CD4-positive, CD25-positive, alpha-beta regulatory T cell (primary cell): Measurements from ENCODE around the gene LCK. TPM values are rescaled to one million over a fixed set of nuclear protein-coding genes. Genes with fewer than 3 reads are reported as not detected.

Experiments used
- ATAC-seq, 2 donors: fragments of 150-1000 bp; cut with Tn5 transposase; one replicate each; pipeline ENCODE4 v1.10.0; 2021; ENCODE audit warnings: low read depth in 2 of 2, moderate number of reproducible peaks in 2 of 2, moderate library complexity in 1 of 2
- DNase-seq, 3 donors: peaks; one replicate each; pipeline versions ENCODE4 v3.0.0 to v3.0.0-alpha.2; 2012 to 2022; ENCODE audit warnings: mixed read lengths in 1 of 3
- H3K27ac ChIP-seq: one replicate; pipeline ENCODE4 v1.7.0; 2013; ENCODE audit warnings: mild to moderate bottlenecking, low read length; ENCODE audit not compliant: insufficient read depth, poor library complexity, severe bottlenecking
- H3K27me3 ChIP-seq: one replicate; pipeline ENCODE4 v1.7.0; 2013; ENCODE audit warnings: low read length; ENCODE audit not compliant: control insufficient read depth, insufficient read depth
- H3K36me3 ChIP-seq: one replicate; pipeline ENCODE4 v1.7.0; 2013; ENCODE audit warnings: mild to moderate bottlenecking, low read length, moderate library complexity; ENCODE audit not compliant: control insufficient read depth, insufficient read depth
- H3K4me1 ChIP-seq: 2 replicates; pipeline ENCODE4 v1.7.0; 2013; ENCODE audit warnings: mild to moderate bottlenecking, low read length; ENCODE audit not compliant: insufficient read depth, control insufficient read depth, poor library complexity, severe bottlenecking
- H3K4me3 ChIP-seq: one replicate; pipeline ENCODE4 v1.7.0; 2013; ENCODE audit warnings: low read depth, mild to moderate bottlenecking, low read length, moderate library complexity
- H3K9me3 ChIP-seq, 2 experiments: 1 replicate in 1 of 2; 2 replicates in 1 of 2; pipeline ENCODE4 v1.7.0; 2013; ENCODE audit warnings: low read length in 2 of 2, mild to moderate bottlenecking in 1 of 2, moderate library complexity in 1 of 2; ENCODE audit not compliant: control insufficient read depth in 2 of 2
- H3K27ac Mint-ChIP-seq, 3 donors: one replicate each; pipeline ENCODE4 v1.8.0; 2020 to 2022; ENCODE audit warnings: mild to moderate bottlenecking in 3 of 3, mixed read lengths in 3 of 3, moderate library complexity in 2 of 3
- H3K27me3 Mint-ChIP-seq: one replicate; pipeline ENCODE4 v1.8.0; 2022; ENCODE audit warnings: mild to moderate bottlenecking, mixed read lengths
- H3K36me3 Mint-ChIP-seq: one replicate; pipeline ENCODE4 v1.8.0; 2020; ENCODE audit warnings: mixed read lengths
- H3K4me1 Mint-ChIP-seq, 4 donors: one replicate each; pipeline ENCODE4 v1.8.0; 2020 to 2022; ENCODE audit warnings: mixed read lengths in 4 of 4, mild to moderate bottlenecking in 1 of 4
- H3K4me3 Mint-ChIP-seq, 4 donors: one replicate each; pipeline ENCODE4 v1.8.0; 2020 to 2022; ENCODE audit warnings: mild to moderate bottlenecking in 4 of 4, mixed read lengths in 4 of 4, moderate library complexity in 3 of 4
- H3K9me3 Mint-ChIP-seq, 7 donors: one replicate each; pipeline ENCODE4 v1.8.0; 2020 to 2022; ENCODE audit warnings: mixed read lengths in 7 of 7, mild to moderate bottlenecking in 3 of 7, moderate library complexity in 2 of 7
- polyA plus RNA-seq, 4 donors: library from polyadenylated mRNA; unstranded; fragments of 300-500 nt; fragmentation: Illumina TruSeq; gene quantifications; one replicate each; pipeline ENCODE4 v1.2.3, GENCODE V29; 2021
- total RNA-seq: library from RNA; stranded (reverse); gene quantifications from one replicate; pipeline ENCODE4 v1.2.3, GENCODE V29; 2022

The LCK gene
- total and polyA plus RNA-seq, 5 donors from 2014 or later = 388 to 1,114 (median 983) TPM

DNA sequence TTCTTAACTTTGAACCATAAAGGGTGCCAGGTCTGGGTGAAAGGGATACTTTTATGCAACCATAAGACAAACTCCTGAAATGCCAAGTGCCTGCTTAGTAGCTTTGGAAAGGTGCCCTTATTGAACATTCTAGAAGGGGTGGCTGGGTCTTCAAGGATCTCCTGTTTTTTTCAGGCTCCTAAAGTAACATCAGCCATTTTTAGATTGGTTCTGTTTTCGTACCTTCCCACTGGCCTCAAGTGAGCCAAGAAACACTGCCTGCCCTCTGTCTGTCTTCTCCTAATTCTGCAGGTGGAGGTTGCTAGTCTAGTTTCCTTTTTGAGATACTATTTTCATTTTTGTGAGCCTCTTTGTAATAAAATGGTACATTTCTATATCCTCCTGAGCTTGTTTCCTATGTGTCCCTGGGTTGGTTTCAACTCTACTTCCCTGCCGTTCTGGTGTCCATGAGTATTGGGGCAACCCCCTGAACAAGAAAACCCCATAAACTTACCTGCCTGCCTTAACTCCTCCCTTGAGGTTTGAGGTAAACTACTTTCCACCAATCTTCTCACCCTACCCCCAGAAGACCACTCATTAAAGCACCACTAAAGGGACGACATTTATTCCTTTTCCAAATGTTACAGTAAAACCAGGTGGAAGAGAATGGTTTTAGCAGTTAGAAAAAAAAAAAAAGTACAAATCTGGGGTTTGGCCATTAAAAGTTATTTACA lies 82.3 kb downstream of the LCK start:
- H3K36me3 Mint-ChIP-seq = peaks cover 28% of the 10 kb centered on the region
- peaks cover 0 to 35% (median 22%) of the 10 kb centered on the region in 4 donors for H3K4me1 Mint-ChIP-seq

DNA sequence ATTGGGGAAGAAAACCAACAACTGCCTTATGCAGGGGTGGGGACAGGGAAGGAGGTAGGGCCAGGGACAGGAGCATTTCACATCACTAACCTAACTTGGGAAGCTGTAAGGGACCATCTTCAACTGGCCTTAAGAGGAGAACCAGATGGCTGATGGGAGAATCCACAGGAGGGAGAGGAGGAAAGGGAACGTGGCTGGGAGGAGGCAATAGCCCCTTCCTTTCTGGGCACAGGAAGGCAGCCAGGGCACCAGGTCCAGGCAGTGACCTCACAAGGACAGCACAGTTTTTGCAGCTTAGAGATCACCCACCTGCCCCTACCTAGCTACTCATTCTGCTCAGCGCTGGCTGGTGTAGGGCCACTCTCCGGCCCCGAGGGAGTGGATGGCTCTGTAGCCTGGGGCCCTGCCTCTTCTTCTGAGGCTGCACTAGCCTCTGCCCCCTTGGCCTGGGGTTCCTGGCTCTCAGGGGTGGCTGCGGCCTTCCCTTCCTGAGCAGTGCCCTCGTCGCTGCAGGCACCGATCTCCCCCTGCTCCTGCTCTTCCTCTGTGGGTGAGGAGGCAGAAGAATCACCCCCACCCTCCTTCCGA lies 83.3 kb downstream of the LCK start:
- no peak overlapping the region for H3K27ac ChIP-seq
- Mint-ChIP-seq H3K27ac (peak overlapping the region in 2 of 3 donors; percentile 73 to 91), H3K27me3 (peaks cover 5% of the 10 kb centered on the region), H3K9me3 (no peaks in the 10 kb centered on the region), H3K4me3 (peak overlapping the region; percentile 89 to 93 (median 91)), H3K4me1 (peaks cover 0 to 38% (median 25%) of the 10 kb centered on the region in 4 donors), H3K36me3 (peaks cover 22% of the 10 kb centered on the region)
- H3K4me1 ChIP-seq = peaks cover 32% of the 10 kb centered on the region
- H3K9me3 ChIP-seq = no peaks in the 10 kb centered on the region
- H3K4me3 ChIP-seq = no peak overlapping the region
- ATAC-seq = no peak
- peaks cover 40% of the 10 kb centered on the region for H3K36me3 ChIP-seq
- DNase-seq = no peak
- no peaks in the 10 kb centered on the region for H3K27me3 ChIP-seq

More for the DNA sequence above, 82.3 kb downstream of the LCK start:
- Histone ChIP-seq H3K27ac (no peak overlapping the region), H3K9me3 (no peaks in the 10 kb centered on the region), H3K27me3 (no peaks in the 10 kb centered on the region), H3K4me1 (peaks cover 32% of the 10 kb centered on the region), H3K4me3 (no peak overlapping the region), H3K36me3 (peaks cover 49% of the 10 kb centered on the region)
- ATAC-seq (no peak), DNase-seq (no peak)
- Mint-ChIP-seq H3K9me3 (no peaks in the 10 kb centered on the region), H3K27me3 (peaks cover 5% of the 10 kb centered on the region), H3K4me3 (peak overlapping the region; percentile 62 to 90 (median 83)), H3K27ac (peak overlapping the region; percentile 15 to 95 (median 57))

DNA sequence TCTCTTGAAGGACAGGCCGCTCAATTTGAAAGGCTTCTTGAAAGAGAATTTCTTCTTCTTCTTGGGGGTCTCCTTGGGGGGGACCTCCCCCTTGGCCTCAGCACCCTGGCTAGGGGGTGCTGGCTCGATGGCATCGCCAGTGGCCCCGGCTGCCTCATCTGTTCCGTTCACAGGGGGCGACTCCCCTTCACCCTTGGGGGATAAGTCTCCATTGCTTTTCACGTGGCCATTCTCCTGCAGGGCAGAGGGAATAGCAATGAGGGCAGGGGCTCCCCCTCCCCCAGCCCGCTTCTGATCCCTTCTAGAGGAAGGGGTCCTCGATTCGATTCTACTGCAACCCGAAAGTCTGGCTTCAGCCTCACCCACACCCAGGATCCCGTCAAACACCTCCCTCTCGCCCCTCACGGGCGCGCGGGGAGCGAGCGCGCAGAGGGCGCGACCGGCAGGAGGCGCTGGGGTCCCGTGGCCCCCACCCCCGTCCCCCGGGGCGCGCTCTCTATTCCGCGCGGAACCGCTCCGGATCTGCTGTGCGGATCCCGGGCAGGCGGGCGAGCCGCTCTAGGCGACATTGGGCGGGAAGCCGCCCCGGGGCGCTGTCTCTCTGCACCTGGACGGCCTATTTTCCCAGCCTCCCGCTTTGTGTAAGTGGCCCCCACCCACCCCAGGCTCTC lies 83.9 kb downstream of the LCK start:
- H3K4me1 ChIP-seq = peaks cover 32% of the 10 kb centered on the region
- H3K4me1 Mint-ChIP-seq = peaks cover 0 to 34% (median 26%) of the 10 kb centered on the region in 4 donors
- peaks cover 15% of the 10 kb centered on the region for H3K36me3 Mint-ChIP-seq
- H3K27me3 Mint-ChIP-seq = peaks cover 5% of the 10 kb centered on the region
- ATAC-seq (peak; percentile 57 to 61), DNase-seq (peak; percentile 53 to 71 (median 55))
- peak overlapping the region; percentile 84 to 93 (median 90) for H3K4me3 Mint-ChIP-seq
- H3K9me3 ChIP-seq = no peaks in the 10 kb centered on the region
- H3K27ac Mint-ChIP-seq = peak overlapping the region; percentile 73 to 91 (median 83)
- no peaks in the 10 kb centered on the region for H3K9me3 Mint-ChIP-seq
- peaks cover 33% of the 10 kb centered on the region for H3K36me3 ChIP-seq
- no peaks in the 10 kb centered on the region for H3K27me3 ChIP-seq
- H3K27ac ChIP-seq = no peak overlapping the region
- H3K4me3 ChIP-seq = peak overlapping the region; percentile 15

DNA sequence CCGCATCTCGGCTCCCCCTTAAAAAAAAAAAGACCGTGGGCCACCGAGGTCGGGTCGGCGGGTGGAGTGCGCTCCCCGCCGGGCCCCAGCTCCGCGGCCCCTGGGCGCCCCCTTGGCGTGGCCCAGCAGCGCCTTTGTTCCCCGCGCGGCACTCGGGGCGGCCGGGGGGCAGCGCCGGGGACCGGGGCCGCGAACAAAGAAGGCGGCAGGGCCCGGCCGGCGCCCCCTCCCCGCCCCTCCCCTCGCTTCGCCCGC lies 84.4 kb downstream of the LCK start:
- Mint-ChIP-seq H3K27me3 (peaks cover 5% of the 10 kb centered on the region), H3K4me3 (peak overlapping the region in 2 of 4 donors; percentile 89 to 93), H3K27ac (no peak overlapping the region), H3K9me3 (no peaks in the 10 kb centered on the region), H3K36me3 (peaks cover 14% of the 10 kb centered on the region), H3K4me1 (peaks cover 0 to 34% (median 25%) of the 10 kb centered on the region in 4 donors)
- Histone ChIP-seq H3K4me1 (peaks cover 32% of the 10 kb centered on the region), H3K27ac (no peak overlapping the region), H3K27me3 (no peaks in the 10 kb centered on the region), H3K4me3 (no peak overlapping the region), H3K9me3 (no peaks in the 10 kb centered on the region), H3K36me3 (peaks cover 29% of the 10 kb centered on the region)
- no peak for DNase-seq
- peak; percentile 7 to 26 for ATAC-seq

Other genes with a start within 250 kb of the LCK start
- 100 TPM for gene KHDRBS1, start 237.4 kb upstream of the LCK start, total RNA-seq
- gene KHDRBS1, start 237.4 kb upstream of the LCK start, polyA plus RNA-seq = 100 to 1,000 TPM in 1 of 4 donors, 10 to 100 TPM in 3; 97.1 to 117 (median 99.4) TPM
- 13.1 TPM for gene TMEM39B, start 178.3 kb upstream of the LCK start, total RNA-seq
- 1 to 10 TPM; 2.3 to 3.6 (median 2.6) TPM for gene TMEM39B, start 178.3 kb upstream of the LCK start, polyA plus RNA-seq
- 56.1 TPM for gene KPNA6, start 143.2 kb upstream of the LCK start, total RNA-seq
- gene KPNA6, start 143.2 kb upstream of the LCK start, polyA plus RNA-seq = 10 to 100 TPM; 22.7 to 29.3 (median 26.4) TPM
- gene TXLNA, start 71.6 kb upstream of the LCK start, total RNA-seq = 30.9 TPM
- gene TXLNA, start 71.6 kb upstream of the LCK start, polyA plus RNA-seq = 10 to 100 TPM; 22.4 to 30.0 (median 24.0) TPM
- 10.3 TPM for gene CCDC28B, start 50.7 kb upstream of the LCK start, total RNA-seq
- gene CCDC28B, start 50.7 kb upstream of the LCK start, polyA plus RNA-seq = 10 to 100 TPM; 12.0 to 15.5 (median 14.1) TPM
- 2.7 TPM for gene IQCC, start 45.6 kb upstream of the LCK start, total RNA-seq
- gene IQCC, start 45.6 kb upstream of the LCK start, polyA plus RNA-seq = 1 to 10 TPM in 3 of 4 donors, under 1 TPM in 1; 0.68 to 1.8 (median 1.5) TPM
- not detected for gene DCDC2B, start 42.2 kb upstream of the LCK start, total RNA-seq
- under 1 TPM in 1 of 4 donors, not detected in 3; 0.09 TPM for gene DCDC2B, start 42.2 kb upstream of the LCK start, polyA plus RNA-seq
- 14.2 TPM for gene TMEM234, start 28.9 kb upstream of the LCK start, total RNA-seq
- gene TMEM234, start 28.9 kb upstream of the LCK start, polyA plus RNA-seq = 1 to 10 TPM; 4.6 to 6.2 (median 5.5) TPM
- 123 TPM for gene EIF3I, start 28.9 kb upstream of the LCK start, total RNA-seq
- gene EIF3I, start 28.9 kb upstream of the LCK start, polyA plus RNA-seq = 100 to 1,000 TPM; 191 to 216 (median 204) TPM
- 0.44 TPM for gene FAM167B, start 4.0 kb upstream of the LCK start, total RNA-seq
- not detected for gene FAM167B, start 4.0 kb upstream of the LCK start, polyA plus RNA-seq
- gene HDAC1, start 40.8 kb downstream of the LCK start, total RNA-seq = 98.2 TPM
- 100 to 1,000 TPM; 132 to 150 (median 147) TPM for gene HDAC1, start 40.8 kb downstream of the LCK start, polyA plus RNA-seq
- gene MARCKSL1, start 85.0 kb downstream of the LCK start, total RNA-seq = 27.5 TPM
- gene MARCKSL1, start 85.0 kb downstream of the LCK start, polyA plus RNA-seq = 10 to 100 TPM; 34.4 to 59.4 (median 48.7) TPM
- gene FAM229A, start 111.2 kb downstream of the LCK start, total RNA-seq = 43.2 TPM
- gene FAM229A, start 111.2 kb downstream of the LCK start, polyA plus RNA-seq = under 1 TPM in 2 of 4 donors, not detected in 2; 0.14 to 0.31 TPM
- 0.76 TPM for gene TSSK3, start 111.3 kb downstream of the LCK start, total RNA-seq
- 1 to 10 TPM in 2 of 4 donors, not detected in 2; 1.1 to 1.9 TPM for gene TSSK3, start 111.3 kb downstream of the LCK start, polyA plus RNA-seq
- 198 TPM for gene BSDC1, start 143.2 kb downstream of the LCK start, total RNA-seq
- 10 to 100 TPM; 27.3 to 45.4 (median 40.1) TPM for gene BSDC1, start 143.2 kb downstream of the LCK start, polyA plus RNA-seq
- not detected for gene ZBTB8B, start 213.8 kb downstream of the LCK start, total RNA-seq
- gene ZBTB8B, start 213.8 kb downstream of the LCK start, polyA plus RNA-seq = not detected